ENCODE data around the gene NPAS1.
"Not testable (repeated sequence)": the region's sequence is repeated elsewhere in the genome, so short reads cannot be mapped to it uniquely, and the experiment has no call there.

The NPAS1 gene

GRCh38 chr19:47047763-47048405 is 28.2 kb downstream of the NPAS1 start:
- DNase-seq (ENCODE audit: low spot score): peak; percentile 89

DNA sequence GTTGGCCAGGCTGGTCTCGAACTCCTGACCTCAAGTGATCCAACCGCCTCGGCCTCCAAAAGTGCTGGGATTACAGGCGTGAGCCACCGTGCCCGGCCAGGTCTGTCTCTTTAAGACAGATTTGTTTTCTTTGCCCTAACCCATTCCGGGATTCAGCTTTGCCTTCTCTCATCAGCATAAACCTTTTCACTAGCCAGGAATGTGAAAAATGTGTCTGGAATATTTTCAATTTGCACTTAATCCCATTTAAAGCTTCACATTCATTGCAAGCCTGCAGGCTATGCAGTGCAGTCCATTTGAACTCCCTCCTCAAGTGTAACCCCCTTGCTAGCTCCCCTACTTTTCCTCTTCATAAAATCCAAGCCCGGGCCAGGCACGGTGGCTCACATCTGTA is 29.7 kb downstream of the NPAS1 start:
- DNase-seq (ENCODE audit: low spot score): no peak

DNA sequence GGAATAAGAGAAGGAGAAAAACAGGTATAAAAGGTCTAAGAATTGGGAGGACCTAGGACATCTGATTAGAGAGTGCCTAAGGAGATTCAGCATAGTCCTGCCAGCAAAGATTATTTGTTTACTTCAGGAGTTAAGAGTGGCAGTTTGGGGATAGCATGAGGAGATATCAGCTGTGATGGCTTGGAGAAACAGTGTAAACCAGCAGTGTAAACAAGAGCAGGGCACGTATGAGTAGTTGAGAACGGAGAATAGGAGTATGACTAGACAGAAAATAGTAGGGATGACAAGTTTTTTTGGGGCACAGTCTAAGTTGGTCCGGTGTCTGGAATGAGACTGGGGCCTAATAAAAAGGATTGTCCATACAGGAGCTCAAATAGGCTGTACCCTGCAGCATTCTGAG is 30.9 kb downstream of the NPAS1 start:
- not testable (repeated sequence) for DNase-seq (ENCODE audit: low spot score)

DNA sequence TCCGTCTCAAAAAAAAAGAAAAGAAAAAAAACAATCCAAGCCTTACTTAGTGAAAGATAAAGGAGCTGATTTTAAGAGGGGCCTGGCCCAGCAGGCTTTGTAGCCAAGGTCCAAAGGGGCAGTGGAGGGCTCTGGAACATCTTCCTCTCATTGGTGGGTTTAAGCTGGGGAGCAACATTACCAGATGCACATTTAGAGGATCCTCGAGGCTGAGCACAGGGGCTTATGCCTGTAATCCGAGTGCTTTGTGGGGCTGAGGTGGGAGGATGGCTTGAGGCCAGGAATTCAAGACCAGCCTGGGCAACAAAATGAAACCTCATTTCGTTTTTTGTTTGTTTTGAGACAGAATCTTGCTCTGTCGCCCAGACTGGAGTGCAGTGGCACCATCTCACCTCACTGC is 36.8 kb downstream of the NPAS1 start:
- no peak for DNase-seq (ENCODE audit: low spot score)

DNA sequence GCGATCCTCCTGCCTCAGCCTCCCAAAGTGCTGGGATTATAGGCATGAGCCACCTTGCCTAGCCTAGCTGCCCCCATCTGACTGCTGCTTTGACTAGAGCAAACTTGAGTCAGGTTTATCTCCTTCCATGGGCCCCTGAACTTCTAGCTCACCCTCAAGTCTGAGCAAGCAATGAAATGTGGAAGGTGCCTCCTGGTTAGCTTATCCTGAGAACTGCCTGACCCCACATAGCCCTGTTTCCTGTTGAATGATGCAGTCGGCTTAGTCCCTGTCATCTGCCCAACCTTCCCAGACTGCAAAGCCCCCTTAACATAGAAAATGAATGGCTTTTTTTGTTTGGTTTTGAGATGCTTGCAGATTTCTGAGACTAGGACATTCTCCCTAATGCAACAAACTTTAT is 37.7 kb downstream of the NPAS1 start:
- DNase-seq (ENCODE audit: low spot score): no peak

DNA sequence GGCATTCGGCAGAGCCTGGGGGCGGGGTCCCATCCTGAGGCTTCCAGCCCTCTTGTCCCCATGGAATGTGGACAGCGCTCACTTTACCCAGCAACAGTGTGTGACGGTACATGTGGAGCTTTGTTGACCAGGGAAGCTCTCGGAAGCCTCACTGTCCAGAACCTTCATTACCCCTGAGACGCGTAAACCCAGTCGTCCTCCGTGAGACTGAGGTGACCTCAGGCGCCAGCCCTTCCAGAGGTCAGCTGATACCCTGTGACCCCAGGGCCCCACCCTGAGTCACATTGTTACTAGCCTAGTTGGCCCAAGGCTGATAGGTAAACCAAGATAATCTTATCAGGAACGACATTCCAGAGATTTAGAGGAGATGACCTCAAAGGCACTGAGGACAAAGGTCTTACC is 39.0 kb downstream of the NPAS1 start:
- no peak for DNase-seq (ENCODE audit: low spot score)

DNA sequence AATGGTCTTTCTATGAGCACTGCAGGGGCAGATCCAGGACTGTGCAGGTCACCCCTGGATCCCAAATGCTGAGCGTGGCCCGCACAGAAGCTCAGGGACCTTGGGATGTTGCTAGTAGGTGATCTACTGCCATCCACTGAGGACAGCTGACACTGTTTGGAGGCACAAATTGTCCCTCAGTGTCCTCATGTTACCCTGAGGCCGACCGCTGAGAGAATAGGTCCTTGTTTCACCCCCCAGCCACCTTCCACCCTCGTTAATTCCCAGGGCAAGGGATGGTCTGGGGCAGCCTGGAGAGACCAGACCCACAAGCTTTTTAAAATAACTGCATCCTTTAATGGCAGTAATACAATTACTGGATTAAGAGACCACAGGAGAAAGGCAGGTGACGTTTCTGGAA is 44.2 kb downstream of the NPAS1 start:
- DNase-seq (ENCODE audit: low spot score): no peak

DNA sequence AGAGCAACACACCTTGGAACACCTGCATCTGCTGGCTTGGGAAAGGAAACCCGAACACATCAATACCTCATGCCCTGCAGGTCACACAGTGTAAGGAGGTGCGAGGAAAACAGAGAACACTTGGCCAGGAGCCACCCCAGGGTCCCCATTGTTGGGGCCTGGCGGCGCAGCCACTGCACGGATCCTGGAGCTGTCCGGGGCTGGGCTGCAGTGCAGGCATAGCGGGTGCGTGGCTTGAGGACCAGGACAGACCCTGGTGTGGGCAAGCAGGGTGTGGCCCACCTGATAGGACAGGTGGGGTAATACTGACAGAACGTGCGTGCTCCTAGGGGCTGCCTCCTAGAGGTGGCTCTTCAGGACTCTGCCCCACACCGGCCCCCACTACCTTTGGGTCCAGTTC is 45.6 kb downstream of the NPAS1 start:
- DNase-seq (ENCODE audit: low spot score): no peak

DNA sequence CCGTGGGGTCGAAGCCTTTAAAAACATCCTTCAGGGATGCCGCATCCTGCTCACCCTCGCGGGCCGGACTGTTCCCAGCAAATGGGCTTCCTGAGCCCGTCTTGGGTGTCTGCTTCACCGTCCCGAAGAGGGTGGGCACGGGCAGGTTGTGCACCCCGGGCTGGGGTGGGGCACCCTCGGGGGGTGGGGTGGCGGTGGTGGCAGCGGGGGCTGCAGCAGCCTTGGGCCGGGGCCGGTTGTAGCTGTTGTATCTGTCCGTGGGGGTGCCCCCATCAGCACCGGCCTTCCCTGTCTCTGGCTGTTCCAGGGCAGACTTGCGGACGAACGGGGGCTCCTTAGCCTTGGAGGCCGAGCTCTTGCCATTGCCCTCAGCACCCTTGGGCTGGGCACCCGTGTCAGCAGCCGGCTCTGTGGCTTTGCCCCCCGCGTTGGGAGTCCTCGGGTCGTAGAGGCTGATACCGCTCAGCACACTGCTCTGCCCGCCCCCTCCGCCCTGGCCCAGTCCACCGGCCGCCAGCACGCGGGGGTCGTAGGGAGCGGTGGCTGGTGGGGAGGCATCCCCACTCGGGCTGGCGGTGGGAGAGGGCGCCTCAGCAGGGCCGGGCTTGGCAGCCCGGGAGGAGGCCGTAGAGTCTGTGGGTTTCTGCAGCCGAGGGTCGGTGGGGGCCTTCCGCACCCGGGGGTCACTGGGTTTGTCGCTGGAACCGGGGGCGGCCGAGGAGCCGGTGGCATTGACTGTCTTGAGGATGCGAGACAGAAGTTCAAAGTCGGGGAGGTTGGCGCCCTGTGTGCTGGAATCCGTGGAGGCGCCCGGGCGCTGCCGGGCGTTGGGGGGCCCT is 47.0 kb downstream of the NPAS1 start:
- DNase-seq (ENCODE audit: low spot score): no peak

DNA sequence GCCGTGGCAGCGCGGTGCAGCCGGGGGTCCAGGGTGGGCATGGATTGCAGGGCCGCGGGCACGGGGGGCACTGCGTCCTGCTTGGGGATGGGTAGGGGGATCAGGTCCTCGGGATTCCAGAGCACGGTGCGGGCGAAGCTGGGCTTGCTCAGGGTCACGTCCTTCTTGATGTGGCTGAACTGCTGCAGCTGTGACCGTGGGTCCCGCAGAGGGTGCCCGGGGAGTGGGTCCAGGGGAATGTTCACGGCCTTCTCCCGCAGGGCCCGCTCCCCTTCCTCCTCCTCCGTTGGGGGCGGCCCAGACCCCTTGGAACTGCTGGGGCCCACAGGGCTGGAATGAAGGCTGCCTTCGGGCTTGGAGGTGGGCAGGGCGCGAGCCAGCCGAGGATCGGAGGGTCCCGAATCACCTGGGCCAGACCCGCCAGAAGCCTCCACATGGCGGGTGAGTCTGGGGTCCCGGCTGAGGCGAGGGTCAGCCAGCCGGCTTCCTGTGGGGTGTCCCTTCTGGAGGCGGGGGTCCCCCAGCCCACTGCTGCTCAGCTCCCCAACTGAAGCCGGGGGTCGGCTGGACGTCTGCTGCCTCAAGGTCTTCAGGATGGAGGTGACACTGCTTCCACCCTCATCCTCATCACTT is 47.7 kb downstream of the NPAS1 start:
- no peak for DNase-seq (ENCODE audit: low spot score)

GRCh38 chr19:47068246-47068645 is 48.6 kb downstream of the NPAS1 start:
- DNase-seq (ENCODE audit: low spot score): no peak

DNA sequence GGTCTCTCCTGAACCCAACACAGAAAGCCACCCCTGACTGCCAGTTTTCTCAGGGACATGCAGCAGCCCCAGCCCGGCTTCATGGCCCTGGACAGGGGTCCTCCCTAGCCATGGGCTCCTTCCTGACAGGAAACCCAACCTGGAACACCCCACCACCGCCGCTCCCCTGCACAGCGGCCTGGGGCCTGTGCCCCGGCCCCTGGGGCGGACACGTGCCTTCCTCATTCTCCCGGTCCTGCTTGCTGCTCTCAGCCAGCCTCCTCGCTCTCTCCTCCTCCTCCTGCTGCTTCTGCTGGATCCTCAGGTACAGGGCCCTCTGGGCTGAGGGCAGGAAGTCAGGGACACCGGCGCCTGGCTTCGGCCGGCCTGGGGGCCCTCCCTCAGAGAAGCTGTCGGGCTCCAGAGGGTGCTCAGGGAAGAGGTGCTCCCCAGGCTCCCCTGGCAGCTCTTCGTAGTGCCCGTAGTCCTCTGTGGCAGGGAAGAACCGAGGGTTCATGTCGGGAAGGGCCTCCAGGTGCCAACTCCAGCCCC is 49.3 kb downstream of the NPAS1 start:
- no peak for DNase-seq (ENCODE audit: low spot score)

GRCh38 chr19:47069795-47070194 is 50.2 kb downstream of the NPAS1 start:
- no peak for DNase-seq (ENCODE audit: low spot score)

- DNase-seq (ENCODE audit: low spot score): no peak
These were observed 51.1 kb downstream of the NPAS1 start for GRCh38 chr19:47070756-47071155.

DNA sequence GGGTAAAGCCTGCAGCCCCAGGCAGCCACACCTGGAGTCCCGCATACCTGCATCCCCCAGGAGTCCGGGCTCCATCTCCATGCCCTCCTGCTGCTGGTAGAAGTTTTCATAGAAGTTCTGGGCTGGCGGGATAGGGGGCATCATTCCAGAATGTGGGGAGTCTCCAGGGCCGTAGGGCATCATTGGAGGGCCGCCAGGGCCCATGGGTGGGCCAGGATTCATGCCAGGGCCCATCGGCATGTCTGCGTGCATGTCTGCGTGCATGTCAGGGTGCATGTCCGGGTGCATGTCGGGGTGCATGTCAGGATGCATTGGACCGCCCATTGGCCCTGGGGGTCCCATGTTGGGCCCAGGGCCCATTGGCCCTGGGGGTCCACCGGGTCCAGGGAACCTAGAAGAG is 52.1 kb downstream of the NPAS1 start:
- no peak for DNase-seq (ENCODE audit: low spot score)

DNA sequence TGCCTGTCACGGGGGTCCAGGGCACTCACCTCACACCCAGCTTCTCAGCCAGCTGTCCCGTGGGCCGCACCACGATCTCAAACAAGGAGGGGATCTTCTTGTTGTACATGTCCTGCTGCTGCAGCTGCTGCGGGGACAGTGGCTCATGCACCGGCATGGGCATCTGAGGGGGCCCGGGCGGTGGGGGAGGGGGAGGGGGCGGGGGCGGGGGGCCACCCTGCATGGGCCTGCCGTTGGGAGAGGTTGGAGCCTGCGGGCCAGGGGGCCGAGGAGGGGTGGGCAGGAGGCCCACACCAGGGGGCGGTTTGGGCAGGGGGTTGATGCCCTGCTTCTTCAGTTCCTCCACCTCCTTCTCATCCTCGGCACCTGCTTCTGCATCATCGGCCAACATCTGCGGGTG is 52.7 kb downstream of the NPAS1 start:
- no peak for DNase-seq (ENCODE audit: low spot score)

GRCh38 chr19:47073574-47073973 is 53.9 kb downstream of the NPAS1 start:
- DNase-seq (ENCODE audit: low spot score): no peak

DNA sequence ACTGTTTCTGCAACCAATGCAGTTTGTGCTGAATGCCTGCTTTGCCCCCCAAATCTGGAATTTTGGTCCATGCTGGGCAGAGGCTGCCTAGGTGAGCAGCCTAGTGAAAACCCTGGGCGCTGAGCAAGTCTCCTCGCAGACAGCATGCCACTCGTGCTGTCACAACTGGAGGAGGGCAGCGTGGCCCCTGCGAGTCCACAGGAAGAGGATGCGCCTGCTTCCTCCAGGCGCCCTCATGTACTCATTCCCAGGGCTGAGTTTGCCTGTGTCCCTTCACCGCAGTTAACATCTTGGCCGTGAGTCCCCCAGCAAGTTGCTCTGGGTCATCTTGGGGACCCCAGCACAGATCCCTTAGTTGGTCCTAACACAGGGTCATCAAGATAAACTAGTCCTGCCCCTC is 55.0 kb downstream of the NPAS1 start:
- no peak for DNase-seq (ENCODE audit: low spot score)

DNA sequence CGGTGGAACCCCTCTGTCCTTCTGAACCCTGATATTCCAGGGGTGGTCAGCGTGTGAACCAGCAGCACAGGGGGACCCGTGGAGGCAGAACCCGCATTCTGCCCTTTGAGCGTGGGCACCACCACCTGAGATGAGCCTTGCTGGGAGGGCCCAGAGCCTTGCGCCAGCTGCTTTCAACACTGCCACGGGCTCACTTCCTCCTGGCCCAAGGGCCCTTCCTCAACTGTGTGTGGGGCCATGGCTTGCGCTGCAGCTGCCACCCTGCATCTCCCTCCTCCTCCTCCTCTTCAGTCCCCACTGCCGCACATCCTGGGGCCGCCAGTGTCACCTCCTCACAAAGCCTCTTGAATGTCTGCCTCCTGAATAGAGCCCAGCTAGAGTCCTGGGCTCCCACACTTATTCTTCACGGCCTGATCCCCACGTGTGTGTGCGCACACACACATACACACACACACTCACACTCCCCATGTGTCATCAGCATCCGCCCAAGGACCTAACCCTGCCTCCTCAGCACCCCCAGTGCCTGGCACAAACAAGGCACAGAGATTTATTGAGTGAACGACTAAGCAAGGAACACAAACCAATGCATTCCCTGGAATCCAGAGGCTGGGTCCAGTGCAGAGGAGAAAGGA is 55.7 kb downstream of the NPAS1 start:
- no peak for DNase-seq (ENCODE audit: low spot score)

- DNase-seq (ENCODE audit: low spot score): no peak
These were observed 56.3 kb downstream of the NPAS1 start for GRCh38 chr19:47075941-47076340.

DNA sequence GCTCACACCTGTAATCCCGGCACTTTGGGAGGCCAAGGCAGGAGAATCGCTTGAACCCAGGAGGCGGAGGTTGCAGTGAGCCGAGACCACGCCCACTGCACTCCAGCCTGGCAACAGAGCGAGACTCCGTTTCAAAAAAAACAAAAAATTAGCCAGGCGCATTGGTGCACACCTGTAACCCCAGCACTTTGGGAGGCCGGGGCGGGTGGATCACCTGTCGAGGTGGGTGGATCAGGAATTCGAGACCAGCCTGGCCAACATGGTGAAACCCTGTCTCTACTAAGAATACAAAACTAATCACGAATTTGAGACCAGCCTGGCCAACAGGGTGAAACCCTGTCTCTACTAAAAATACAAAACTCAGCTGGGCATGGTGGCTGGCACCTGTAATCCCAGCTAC is 58.7 kb downstream of the NPAS1 start:
- DNase-seq (ENCODE audit: low spot score): not testable (repeated sequence)

DNA sequence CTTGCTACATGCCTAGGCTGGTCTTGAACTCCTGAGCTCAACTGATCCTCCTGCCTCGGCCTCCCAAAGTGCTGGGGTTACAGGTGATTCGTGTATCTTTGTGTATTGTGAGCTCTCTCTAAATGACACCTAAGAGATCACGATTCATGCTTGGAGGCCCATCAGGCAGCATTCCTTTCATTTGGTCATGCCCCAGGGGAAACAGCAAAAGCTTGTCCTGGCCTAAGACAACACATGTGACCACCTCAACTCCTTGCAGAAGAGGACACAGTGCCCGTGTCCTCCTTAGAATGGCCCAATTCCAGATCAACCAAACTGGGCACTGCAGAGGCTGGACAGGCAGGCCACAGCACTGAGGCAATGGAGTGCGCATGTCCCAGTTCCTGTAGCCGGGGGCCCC is 61.5 kb downstream of the NPAS1 start:
- no peak for DNase-seq (ENCODE audit: low spot score)

DNA sequence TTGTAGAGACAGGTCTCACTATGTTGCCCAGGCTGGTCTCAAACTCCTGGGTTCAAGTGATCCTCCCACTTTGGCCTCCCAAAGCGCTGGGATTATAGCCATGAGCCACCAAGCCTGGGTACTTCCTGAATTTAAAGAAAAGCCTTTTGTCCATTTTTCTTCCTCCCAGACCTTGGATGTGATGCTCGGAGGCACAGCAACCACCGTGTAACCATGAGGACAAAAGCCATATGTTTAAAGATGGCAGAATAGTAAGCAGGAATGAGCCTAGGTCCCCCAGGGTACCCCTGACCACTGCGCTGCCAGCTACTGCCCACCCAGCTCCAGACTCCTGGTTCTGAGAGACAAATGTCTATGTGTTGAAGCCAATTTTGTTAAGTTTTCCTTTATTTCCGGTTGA is 62.9 kb downstream of the NPAS1 start:
- DNase-seq (ENCODE audit: low spot score): no peak
